GM06990 (cell line): Measurements from ENCODE around the gene C19orf81.

Source experiments
- DNase-seq: peaks from one replicate; pipeline ENCODE4 v3.0.0-alpha.2; 2011; ENCODE audit not compliant: insufficient read length; ENCODE audit errors: extremely low read depth
- H3K27me3 ChIP-seq: replicated peaks from 2 replicates; pipeline ENCODE4 v1.6.0; 2011; ENCODE audit warnings: low read length; ENCODE audit not compliant: control insufficient read depth, insufficient read depth
- H3K36me3 ChIP-seq: 2 replicates; pipeline ENCODE4 v1.5.1; 2011; ENCODE audit warnings: low read length; ENCODE audit not compliant: control insufficient read depth, insufficient read depth
- H3K4me3 ChIP-seq: replicated peaks from 2 replicates; pipeline ENCODE4 v1.5.1; 2011; ENCODE audit warnings: low read depth, mild to moderate bottlenecking, control low read depth, low read length
- CTCF ChIP-seq: IDR thresholded peaks from 2 replicates; pipeline ENCODE4 v1.5.1; 2011; ENCODE audit warnings: low read length, control low read depth, mild to moderate bottlenecking, inconsistent platforms; ENCODE audit not compliant: insufficient read depth, poor library complexity, severe bottlenecking

C19orf81 gene

GRCh38 chr19:50661766-50662650 lies 12.8 kb downstream of the C19orf81 start:
- Histone ChIP-seq H3K4me3 (no peak overlapping the region), H3K36me3 (no peaks in the 10 kb centered on the region), H3K27me3 (peaks cover 2% of the 10 kb centered on the region)
- no peak for DNase-seq
- TF ChIP-seq CTCF: no peak

- no peak for TF ChIP-seq CTCF
- Histone ChIP-seq H3K36me3 (no peaks in the 10 kb centered on the region), H3K27me3 (peaks cover 2% of the 10 kb centered on the region), H3K4me3 (no peak overlapping the region)
- no peak for DNase-seq
Observed at GRCh38 chr19:50662651-50663481, 13.6 kb downstream of the C19orf81 start.

- Histone ChIP-seq H3K27me3 (peaks cover 2% of the 10 kb centered on the region), H3K36me3 (no peaks in the 10 kb centered on the region), H3K4me3 (no peak overlapping the region)
- DNase-seq: no peak
- no peak for TF ChIP-seq CTCF
Observed at GRCh38 chr19:50663482-50663790, 14.2 kb downstream of the C19orf81 start.

- no peak for DNase-seq
- no peaks in the 10 kb centered on the region; the same call in 1 of the 2 replicates for H3K27me3 ChIP-seq
- H3K4me3 ChIP-seq: no peak overlapping the region
- H3K36me3 ChIP-seq: no peaks in the 10 kb centered on the region
- no peak for TF ChIP-seq CTCF
Observed at GRCh38 chr19:50664204-50664603, 15.0 kb downstream of the C19orf81 start.

GRCh38 chr19:50666346-50667176 lies 17.3 kb downstream of the C19orf81 start:
- DNase-seq: no peak
- Histone ChIP-seq H3K36me3 (no peaks in the 10 kb centered on the region), H3K4me3 (no peak overlapping the region), H3K27me3 (no peaks in the 10 kb centered on the region; the same call in none of the 2 replicates)
- TF ChIP-seq CTCF: no peak
